Measurements from ENCODE around the gene VPS26C.

VPS26C gene

GRCh38 chr21:37244501-37245095 lies 22.5 kb downstream of the VPS26C start:
- Histone ChIP-seq H2AFZ (ENCODE audit: low read depth, low read length, severe bottlenecking) (no peak overlapping the region), H3K27ac (ENCODE audit: low read depth, low read length) (no peak overlapping the region), H3K9ac (ENCODE audit: low read length) (no peak overlapping the region), H3K4me3 (ENCODE audit: insufficient read depth, low read length, poor library complexity, severe bottlenecking) (no peak overlapping the region), H3K36me3 (ENCODE audit: low read length) (no peaks in the 10 kb centered on the region), H3K27me3 (ENCODE audit: low read length) (no peaks in the 10 kb centered on the region), H3F3A (ENCODE audit: insufficient read depth) (no peaks in the 10 kb centered on the region), H3K9me3 (ENCODE audit: insufficient read depth, low read length) (no peaks in the 10 kb centered on the region), H3K4me2 (ENCODE audit: low read depth, low read length, poor library complexity, severe bottlenecking) (no peak overlapping the region), H3K9me2 (replicated peaks; ENCODE audit: insufficient read depth, low read length) (no peaks in the 10 kb centered on the region), H4K20me1 (ENCODE audit: low read depth, low read length) (peaks cover 7% of the 10 kb centered on the region; the same call in 1 of the 2 replicates), H3K79me2 (ENCODE audit: insufficient read depth, low read length) (peaks cover 80% of the 10 kb centered on the region)
- TF ChIP-seq EZH2phosphoT487 (conservative IDR thresholded peaks at IDR 0.05; ENCODE audit: low read length) = no peak
- no peak for TF ChIP-seq CTCF (IDR thresholded peaks at IDR 0.05; ENCODE audit: insufficient read depth, low read length, poor library complexity, severe bottlenecking)

GRCh38 chr21:37243961-37244360 lies 23.2 kb downstream of the VPS26C start:
- Histone ChIP-seq H3K36me3 (ENCODE audit: low read length) (no peaks in the 10 kb centered on the region), H3K4me2 (ENCODE audit: low read depth, low read length, poor library complexity, severe bottlenecking) (no peak overlapping the region), H3F3A (ENCODE audit: insufficient read depth) (no peaks in the 10 kb centered on the region), H3K9me2 (replicated peaks; ENCODE audit: insufficient read depth, low read length) (no peaks in the 10 kb centered on the region), H3K4me3 (ENCODE audit: insufficient read depth, low read length, poor library complexity, severe bottlenecking) (no peak overlapping the region), H3K27me3 (ENCODE audit: low read length) (no peaks in the 10 kb centered on the region), H2AFZ (ENCODE audit: low read depth, low read length, severe bottlenecking) (no peak overlapping the region), H3K9ac (ENCODE audit: low read length) (no peak overlapping the region), H3K27ac (ENCODE audit: low read depth, low read length) (no peak overlapping the region), H3K9me3 (ENCODE audit: insufficient read depth, low read length) (no peaks in the 10 kb centered on the region), H3K79me2 (ENCODE audit: insufficient read depth, low read length) (peaks cover 74% of the 10 kb centered on the region), H4K20me1 (ENCODE audit: low read depth, low read length) (peaks cover 7% of the 10 kb centered on the region; the same call in 1 of the 2 replicates)
- no peak for TF ChIP-seq CTCF (IDR thresholded peaks at IDR 0.05; ENCODE audit: insufficient read depth, low read length, poor library complexity, severe bottlenecking)
- no peak for TF ChIP-seq EZH2phosphoT487 (conservative IDR thresholded peaks at IDR 0.05; ENCODE audit: low read length)

- Histone ChIP-seq H2AFZ (ENCODE audit: low read depth, low read length, severe bottlenecking) (no peak overlapping the region), H3K27ac (ENCODE audit: low read depth, low read length) (no peak overlapping the region), H3K4me3 (ENCODE audit: insufficient read depth, low read length, poor library complexity, severe bottlenecking) (no peak overlapping the region), H3F3A (ENCODE audit: insufficient read depth) (no peaks in the 10 kb centered on the region), H3K36me3 (ENCODE audit: low read length) (peaks cover 4% of the 10 kb centered on the region; the same call in 1 of the 2 replicates), H3K79me2 (ENCODE audit: insufficient read depth, low read length) (peaks cover 49% of the 10 kb centered on the region), H3K9me3 (ENCODE audit: insufficient read depth, low read length) (no peaks in the 10 kb centered on the region), H3K9me2 (replicated peaks; ENCODE audit: insufficient read depth, low read length) (no peaks in the 10 kb centered on the region), H3K27me3 (ENCODE audit: low read length) (no peaks in the 10 kb centered on the region), H3K4me2 (ENCODE audit: low read depth, low read length, poor library complexity, severe bottlenecking) (no peak overlapping the region), H4K20me1 (ENCODE audit: low read depth, low read length) (no peaks in the 10 kb centered on the region; the same call in 1 of the 2 replicates), H3K9ac (ENCODE audit: low read length) (no peak overlapping the region)
- TF ChIP-seq CTCF (IDR thresholded peaks at IDR 0.05; ENCODE audit: insufficient read depth, low read length, poor library complexity, severe bottlenecking) = no peak
- TF ChIP-seq EZH2phosphoT487 (conservative IDR thresholded peaks at IDR 0.05; ENCODE audit: low read length) = no peak
Observed at GRCh38 chr21:37241426-37241825, 25.7 kb downstream of the VPS26C start.
